ENCODE data around the gene GRPEL2. TPM values are rescaled to one million over a fixed set of nuclear protein-coding genes. Genes with fewer than 3 reads are reported as not detected.

GRPEL2 gene
- polyA plus RNA-seq, 3 donors = 1.9 to 2.7 (median 2.0) TPM

GRCh38 chr5:149356391-149356790 lies 11.1 kb downstream of the GRPEL2 start:
- no peak for DNase-seq
- Histone ChIP-seq H3K79me2 (ENCODE audit: insufficient read depth, low read length) (peaks cover 21% of the 10 kb centered on the region), H2AFZ (ENCODE audit: insufficient read depth, low read depth, low read length, poor library complexity, severe bottlenecking) (no peak overlapping the region), H4K20me1 (ENCODE audit: insufficient read depth, low read length) (peaks cover 6% of the 10 kb centered on the region), H3K36me3 (replicated peaks in 1 of 2; ENCODE audit: control insufficient read depth in 1 of 2, insufficient read depth in 2 of 2, low read length in 2 of 2) (peaks cover 29 to 44% of the 10 kb centered on the region in 2 donors), H3K4me1 (ENCODE audit: control insufficient read depth in 1 of 2, insufficient read depth in 2 of 2, low read length in 2 of 2) (peaks cover 36 to 41% of the 10 kb centered on the region in 2 donors), H3K4me2 (replicated peaks; ENCODE audit: extremely low read depth, low read length, poor library complexity, severe bottlenecking) (no peak overlapping the region), H3K27me3 (ENCODE audit: control insufficient read depth in 2 of 2, insufficient read depth in 2 of 2, low read length in 2 of 2) (no peaks in the 10 kb centered on the region), H3K9ac (ENCODE audit: insufficient read depth, low read length, poor library complexity, severe bottlenecking) (no peak overlapping the region), H3K27ac (ENCODE audit: low read depth in 1 of 2, low read length in 2 of 2) (no peak overlapping the region), H3K4me3 (replicated peaks in 1 of 3; ENCODE audit: low read depth in 2 of 3, low read length in 3 of 3) (no peak overlapping the region), H3K9me3 (replicated peaks in 1 of 2; ENCODE audit: control insufficient read depth in 1 of 2, insufficient read depth in 1 of 2, low read length in 2 of 2) (no peaks in the 10 kb centered on the region)
- peaks cover 38% of the 10 kb centered on the region for H3K4me1 Mint-ChIP-seq
- no peak overlapping the region for H3K27ac Mint-ChIP-seq
- H3K9me3 Mint-ChIP-seq = no peaks in the 10 kb centered on the region
- TF ChIP-seq CTCF (IDR thresholded peaks at IDR 0.05) = no peak
- intact Hi-C loops (cut with micrococcal nuclease) = no loop called here
- WGBS (ENCODE audit: insufficient coverage) = 96% methylated on average over 8 of the region's 8 CpGs
- H3K4me3 Mint-ChIP-seq = no peak overlapping the region
- H3K36me3 Mint-ChIP-seq = peaks cover 37 to 38% of the 10 kb centered on the region in 2 donors
- no peaks in the 10 kb centered on the region for H3K27me3 Mint-ChIP-seq (ENCODE audit: low read depth in 3 of 3)

- Histone ChIP-seq H4K20me1 (ENCODE audit: insufficient read depth, low read length) (peaks cover 6% of the 10 kb centered on the region), H3K36me3 (replicated peaks in 1 of 2; ENCODE audit: control insufficient read depth in 1 of 2, insufficient read depth in 2 of 2, low read length in 2 of 2) (peaks cover 17 to 32% of the 10 kb centered on the region in 2 donors), H2AFZ (ENCODE audit: insufficient read depth, low read depth, low read length, poor library complexity, severe bottlenecking) (peak within 1 kb of the TSS; percentile 92), H3K9me3 (replicated peaks in 1 of 2; ENCODE audit: control insufficient read depth in 1 of 2, insufficient read depth in 1 of 2, low read length in 2 of 2) (no peaks in the 10 kb centered on the region), H3K4me3 (replicated peaks in 1 of 3; ENCODE audit: low read depth in 2 of 3, low read length in 3 of 3) (peak within 1 kb of the TSS; percentile 74 to 88 (median 76)), H3K27me3 (ENCODE audit: control insufficient read depth in 2 of 2, insufficient read depth in 2 of 2, low read length in 2 of 2) (no peaks in the 10 kb centered on the region), H3K4me2 (replicated peaks; ENCODE audit: extremely low read depth, low read length, poor library complexity, severe bottlenecking) (peak within 1 kb of the TSS; percentile 97), H3K79me2 (ENCODE audit: insufficient read depth, low read length) (peaks cover 21% of the 10 kb centered on the region), H3K9ac (ENCODE audit: insufficient read depth, low read length, poor library complexity, severe bottlenecking) (peak within 1 kb of the TSS; percentile 72), H3K4me1 (ENCODE audit: control insufficient read depth in 1 of 2, insufficient read depth in 2 of 2, low read length in 2 of 2) (peaks cover 36 to 41% of the 10 kb centered on the region in 2 donors), H3K27ac (ENCODE audit: low read depth in 1 of 2, low read length in 2 of 2) (peak within 1 kb of the TSS; percentile 63 to 83)
- DNase-seq = peak; percentile 83 to 91 (median 90)
- intact Hi-C loops (cut with micrococcal nuclease) = no loop called here
- Mint-ChIP-seq H3K27ac (peak within 1 kb of the TSS; percentile 84 to 97 (median 94)), H3K9me3 (no peaks in the 10 kb centered on the region), H3K27me3 (ENCODE audit: low read depth in 3 of 3) (no peaks in the 10 kb centered on the region), H3K4me3 (peak within 1 kb of the TSS; percentile 97 to 98), H3K36me3 (peaks cover 24 to 26% of the 10 kb centered on the region in 2 donors), H3K4me1 (peaks cover 38% of the 10 kb centered on the region)
- 0% methylated on average over 57 of the region's 61 CpGs for WGBS (ENCODE audit: insufficient coverage)
- TF ChIP-seq CTCF (IDR thresholded peaks at IDR 0.05) = no peak
These were observed 12.3 kb downstream of the GRPEL2 start, which contains the start of gene PCYOX1L for GRCh38 chr5:149357370-149358293. PCYOX1L (plus strand) TSS chr5:149358046; CDS start chr5:149358069, 23 bp downstream.
